Mesenchymal stem cell (in vitro differentiated cells and primary cell): ENCODE results near the gene IFFO2.

ENCODE experiments used
- DNase-seq: peaks from one replicate; pipeline ENCODE4 v3.0.0-alpha.2; 2013
- H2AFZ ChIP-seq: one replicate; pipeline ENCODE4 v1.6.1; 2013; ENCODE audit warnings: low read depth, mild to moderate bottlenecking, control low read depth, inconsistent platforms, low read length, moderate library complexity
- H2AK5ac ChIP-seq: 2 replicates; pipeline ENCODE4 v1.6.1; 2013; ENCODE audit warnings: low read length, moderate library complexity, mild to moderate bottlenecking, inconsistent platforms; ENCODE audit not compliant: severe bottlenecking
- H2BK120ac ChIP-seq: one replicate; pipeline ENCODE4 v1.6.1; 2013; ENCODE audit warnings: low read depth, mild to moderate bottlenecking, inconsistent platforms, low read length, moderate library complexity
- H2BK12ac ChIP-seq, 2 experiments: one replicate each; pipeline ENCODE4 v1.6.1; 2013; ENCODE audit warnings: inconsistent platforms in 2 of 2, low read length in 2 of 2, mild to moderate bottlenecking in 2 of 2, moderate library complexity in 2 of 2, control low read depth in 1 of 2
- H2BK15ac ChIP-seq: one replicate; pipeline ENCODE4 v1.6.1; 2013; ENCODE audit warnings: mild to moderate bottlenecking, low read depth, inconsistent platforms; ENCODE audit not compliant: poor library complexity, severe bottlenecking
- H2BK5ac ChIP-seq: 2 replicates; pipeline ENCODE4 v1.6.1; 2013; ENCODE audit warnings: low read depth, mild to moderate bottlenecking, low read length, control low read depth, inconsistent platforms; ENCODE audit not compliant: poor library complexity, severe bottlenecking
- H3K14ac ChIP-seq, 2 experiments: one replicate each; pipeline ENCODE4 v1.6.1; 2013; ENCODE audit warnings: inconsistent platforms in 2 of 2, low read length in 2 of 2, control low read depth in 1 of 2, mild to moderate bottlenecking in 1 of 2, moderate library complexity in 1 of 2
- H3K18ac ChIP-seq, 2 experiments: one replicate each; pipeline ENCODE4 v1.6.1; 2013; ENCODE audit warnings: inconsistent platforms in 2 of 2, low read length in 2 of 2, control low read depth in 1 of 2, low read depth in 1 of 2, mild to moderate bottlenecking in 1 of 2
- H3K23ac ChIP-seq, 2 experiments: one replicate each; pipeline ENCODE4 v1.6.1; 2013; ENCODE audit warnings: inconsistent platforms in 2 of 2, low read length in 2 of 2, mild to moderate bottlenecking in 2 of 2, moderate library complexity in 2 of 2, control low read depth in 1 of 2
- H3K27ac ChIP-seq: 2 replicates; pipeline ENCODE4 v1.5.1; 2013; ENCODE audit warnings: mild to moderate bottlenecking, moderate library complexity, low read length, control low read depth, inconsistent platforms; ENCODE audit not compliant: poor library complexity, severe bottlenecking
- H3K27me3 ChIP-seq, 2 experiments: 2 replicates each; pipeline versions ENCODE4 v1.6.1 to v1.7.0; 2013; ENCODE audit warnings: low read length in 2 of 2, mild to moderate bottlenecking in 2 of 2, moderate library complexity in 2 of 2, control low read depth in 1 of 2, inconsistent platforms in 1 of 2; ENCODE audit not compliant: control insufficient read depth in 1 of 2, insufficient read depth in 1 of 2
- H3K36me3 ChIP-seq, 2 experiments: 2 replicates each; pipeline versions ENCODE4 v1.6.1 to v1.7.0; 2013; ENCODE audit warnings: low read length in 2 of 2, control low read depth in 1 of 2, inconsistent platforms in 1 of 2, low read depth in 1 of 2, mild to moderate bottlenecking in 1 of 2; ENCODE audit not compliant: insufficient read depth in 2 of 2, control insufficient read depth in 1 of 2
- H3K4ac ChIP-seq, 2 experiments: one replicate each; pipeline ENCODE4 v1.6.1; 2013; ENCODE audit warnings: inconsistent platforms in 2 of 2, low read length in 2 of 2, mild to moderate bottlenecking in 2 of 2, moderate library complexity in 2 of 2, control low read depth in 1 of 2, low read depth in 1 of 2
- H3K4me1 ChIP-seq: 2 replicates; pipeline ENCODE4 v1.6.1; 2013; ENCODE audit warnings: low read depth, low read length, control low read depth; ENCODE audit not compliant: control insufficient read depth, insufficient read depth
- H3K4me2 ChIP-seq: 2 replicates; pipeline ENCODE4 v1.6.1; 2013; ENCODE audit warnings: low read length, mild to moderate bottlenecking, inconsistent platforms; ENCODE audit not compliant: poor library complexity, severe bottlenecking
- H3K4me3 ChIP-seq, 2 experiments: 2 replicates each; pipeline versions ENCODE4 v1.5.1 to v1.7.0; 2013; ENCODE audit warnings: low read length in 2 of 2, mild to moderate bottlenecking in 2 of 2, control low read depth in 1 of 2, low read depth in 1 of 2; ENCODE audit not compliant: insufficient read depth in 1 of 2
- H3K79me1 ChIP-seq: replicated peaks from 2 replicates; pipeline ENCODE4 v1.6.1; 2013; ENCODE audit warnings: mild to moderate bottlenecking, control low read depth, low read length, inconsistent platforms; ENCODE audit not compliant: poor library complexity, severe bottlenecking
- H3K9ac ChIP-seq: 2 replicates; pipeline ENCODE4 v1.7.0; 2013; ENCODE audit warnings: mild to moderate bottlenecking, low read length, moderate library complexity
- H3K9me3 ChIP-seq: 2 replicates; pipeline ENCODE4 v1.7.0; 2013; ENCODE audit warnings: mild to moderate bottlenecking, low read length; ENCODE audit not compliant: control insufficient read depth
- H4K8ac ChIP-seq: one replicate; pipeline ENCODE4 v1.6.1; 2013; ENCODE audit warnings: inconsistent platforms, mild to moderate bottlenecking, low read length, moderate library complexity
- H4K91ac ChIP-seq: one replicate; pipeline ENCODE4 v1.6.1; 2013; ENCODE audit warnings: mild to moderate bottlenecking, low read length, inconsistent platforms
- WGBS: methylation state at CpG from one replicate; pipeline ENCODE4 v1.1.7; 2013; ENCODE audit warnings: mixed read lengths; 5-methylcytosine and 5-hydroxymethylcytosine counted together

The IFFO2 gene

DNA sequence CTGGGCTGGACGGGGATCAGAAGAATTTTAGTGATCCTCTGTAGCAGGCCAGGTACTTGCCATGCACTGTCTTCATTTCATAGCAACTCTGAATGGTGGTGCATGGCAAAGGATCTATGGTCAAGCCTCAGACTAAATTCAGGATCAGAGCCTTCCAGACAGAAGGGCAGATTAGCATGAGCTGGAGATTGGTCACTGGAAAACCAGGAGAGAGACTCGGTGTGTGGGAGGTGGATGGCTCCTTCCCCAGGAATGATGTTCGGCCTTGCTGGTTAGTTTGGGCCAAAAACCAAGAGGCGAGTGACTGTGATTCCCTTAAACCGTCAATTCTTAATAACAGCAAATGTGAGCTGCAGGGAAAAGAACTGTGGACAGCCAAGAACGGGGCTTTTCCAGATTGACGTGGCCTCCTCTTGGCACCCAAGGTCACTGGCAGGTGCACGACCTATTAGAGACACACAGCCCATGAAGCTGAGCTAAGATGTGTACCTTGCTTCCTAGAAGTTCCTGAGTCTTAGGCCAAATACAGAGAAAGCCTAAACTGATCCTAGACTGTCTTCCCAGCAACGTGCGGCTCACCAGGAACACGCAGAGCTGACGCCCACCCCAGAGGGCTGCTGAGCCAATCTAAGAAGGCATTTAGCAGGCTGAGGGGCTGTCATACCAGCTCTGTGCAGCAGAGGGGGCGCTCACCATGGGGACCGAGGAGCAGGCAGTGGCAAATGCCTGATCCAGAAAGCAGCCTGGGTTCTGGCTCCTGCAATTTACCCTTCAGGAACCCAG is 72.6 kb downstream of the IFFO2 start:
- no peak overlapping the region for H3K4ac ChIP-seq
- H2AK5ac ChIP-seq, result no peak overlapping the region
- H3K9me3 ChIP-seq, result no peaks in the 10 kb centered on the region
- H3K18ac ChIP-seq, result no peak overlapping the region
- no peak overlapping the region for H3K27ac ChIP-seq
- no peaks in the 10 kb centered on the region for H3K27me3 ChIP-seq
- H3K4me3 ChIP-seq, result no peak overlapping the region
- no peak overlapping the region for H2BK120ac ChIP-seq
- H2AFZ ChIP-seq, result no peak overlapping the region
- no peaks in the 10 kb centered on the region for H3K79me1 ChIP-seq
- H2BK15ac ChIP-seq, result no peak overlapping the region
- H4K8ac ChIP-seq, result no peak overlapping the region
- WGBS, result 61% methylated on average over 14 of the region's 14 CpGs
- H2BK5ac ChIP-seq, result no peak overlapping the region
- H3K36me3 ChIP-seq, result peaks cover 6 to 54% of the 10 kb centered on the region in 2 experiments
- no peak overlapping the region for H3K4me2 ChIP-seq
- peak overlapping the region; percentile 39 for H3K9ac ChIP-seq
- no peak overlapping the region for H3K23ac ChIP-seq
- peaks cover 12% of the 10 kb centered on the region for H3K4me1 ChIP-seq
- peak; percentile 71 for DNase-seq
- H2BK12ac ChIP-seq, result no peak overlapping the region
- H3K14ac ChIP-seq, result no peak overlapping the region
- H4K91ac ChIP-seq, result no peak overlapping the region

DNA sequence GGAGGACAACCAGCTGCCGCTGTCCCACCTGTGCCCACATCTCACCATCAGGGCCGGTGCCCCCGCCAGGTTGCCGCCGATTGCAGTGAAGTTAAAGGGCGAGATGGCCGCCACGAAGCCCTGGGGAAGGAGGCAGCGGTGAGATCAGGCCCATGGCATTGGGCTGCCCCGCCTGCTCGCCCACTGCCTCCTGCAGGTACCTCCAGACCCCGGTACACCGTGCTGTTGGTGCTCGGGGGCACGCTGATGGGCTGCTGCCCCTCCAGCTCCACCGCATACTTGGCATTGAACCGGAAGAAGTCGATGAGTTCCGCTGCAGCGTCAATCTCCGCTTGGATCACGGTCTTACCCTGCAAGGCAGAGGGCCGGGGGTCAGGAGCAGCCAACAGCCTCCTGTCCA is 73.4 kb downstream of the IFFO2 start:
- Histone ChIP-seq H3K9me3 (no peaks in the 10 kb centered on the region), H3K27me3 (no peaks in the 10 kb centered on the region), H2BK15ac (no peak overlapping the region), H2BK120ac (no peak overlapping the region), H3K4ac (no peak overlapping the region), H3K79me1 (no peaks in the 10 kb centered on the region), H4K8ac (no peak overlapping the region), H3K18ac (no peak overlapping the region), H2BK12ac (no peak overlapping the region), H3K14ac (no peak overlapping the region), H2AFZ (no peak overlapping the region), H3K27ac (no peak overlapping the region), H2AK5ac (no peak overlapping the region), H3K36me3 (peaks cover 6 to 46% of the 10 kb centered on the region in 2 experiments), H3K9ac (no peak overlapping the region), H3K4me2 (no peak overlapping the region), H3K23ac (no peak overlapping the region), H4K91ac (no peak overlapping the region), H2BK5ac (no peak overlapping the region), H3K4me1 (peaks cover 12% of the 10 kb centered on the region), H3K4me3 (no peak overlapping the region)
- WGBS, result 93% methylated on average over 23 of the region's 23 CpGs
- no peak for DNase-seq

DNA sequence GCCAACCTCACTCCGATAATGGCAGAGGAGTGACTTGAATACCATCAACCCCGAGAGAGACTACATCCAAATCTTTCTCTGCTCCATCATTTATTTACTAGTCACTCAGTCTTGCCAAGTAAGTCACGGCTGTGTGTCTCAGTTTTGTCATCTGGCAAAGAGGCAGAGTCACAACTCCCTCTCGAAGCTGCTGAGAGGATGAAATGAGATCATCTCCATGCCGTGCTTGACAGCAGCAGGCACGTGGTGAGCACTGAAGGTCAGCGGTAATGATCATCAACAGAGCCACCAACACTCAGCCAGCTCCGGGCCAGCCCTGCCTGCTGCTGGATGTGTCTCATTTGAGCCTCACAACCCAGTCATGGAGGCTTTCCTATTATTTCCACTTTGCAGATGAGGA is 74.0 kb downstream of the IFFO2 start:
- H3K9ac ChIP-seq, result no peak overlapping the region
- H2BK120ac ChIP-seq, result no peak overlapping the region
- H3K27ac ChIP-seq, result no peak overlapping the region
- WGBS, result 80% methylated on average over 8 of the region's 8 CpGs
- no peak overlapping the region for H3K4ac ChIP-seq
- H3K27me3 ChIP-seq, result no peaks in the 10 kb centered on the region
- H3K4me2 ChIP-seq, result no peak overlapping the region
- H3K18ac ChIP-seq, result no peak overlapping the region
- H2BK5ac ChIP-seq, result no peak overlapping the region
- no peak overlapping the region for H2AK5ac ChIP-seq
- no peaks in the 10 kb centered on the region for H3K9me3 ChIP-seq
- H3K36me3 ChIP-seq, result peaks cover 6 to 45% of the 10 kb centered on the region in 2 experiments
- no peak overlapping the region for H3K23ac ChIP-seq
- no peak overlapping the region for H4K91ac ChIP-seq
- no peak overlapping the region for H2BK12ac ChIP-seq
- no peak overlapping the region for H2BK15ac ChIP-seq
- H4K8ac ChIP-seq, result no peak overlapping the region
- H3K4me3 ChIP-seq, result no peak overlapping the region
- H3K4me1 ChIP-seq, result peaks cover 12% of the 10 kb centered on the region
- no peak overlapping the region for H2AFZ ChIP-seq
- no peaks in the 10 kb centered on the region for H3K79me1 ChIP-seq
- no peak overlapping the region for H3K14ac ChIP-seq
- no peak for DNase-seq

DNA sequence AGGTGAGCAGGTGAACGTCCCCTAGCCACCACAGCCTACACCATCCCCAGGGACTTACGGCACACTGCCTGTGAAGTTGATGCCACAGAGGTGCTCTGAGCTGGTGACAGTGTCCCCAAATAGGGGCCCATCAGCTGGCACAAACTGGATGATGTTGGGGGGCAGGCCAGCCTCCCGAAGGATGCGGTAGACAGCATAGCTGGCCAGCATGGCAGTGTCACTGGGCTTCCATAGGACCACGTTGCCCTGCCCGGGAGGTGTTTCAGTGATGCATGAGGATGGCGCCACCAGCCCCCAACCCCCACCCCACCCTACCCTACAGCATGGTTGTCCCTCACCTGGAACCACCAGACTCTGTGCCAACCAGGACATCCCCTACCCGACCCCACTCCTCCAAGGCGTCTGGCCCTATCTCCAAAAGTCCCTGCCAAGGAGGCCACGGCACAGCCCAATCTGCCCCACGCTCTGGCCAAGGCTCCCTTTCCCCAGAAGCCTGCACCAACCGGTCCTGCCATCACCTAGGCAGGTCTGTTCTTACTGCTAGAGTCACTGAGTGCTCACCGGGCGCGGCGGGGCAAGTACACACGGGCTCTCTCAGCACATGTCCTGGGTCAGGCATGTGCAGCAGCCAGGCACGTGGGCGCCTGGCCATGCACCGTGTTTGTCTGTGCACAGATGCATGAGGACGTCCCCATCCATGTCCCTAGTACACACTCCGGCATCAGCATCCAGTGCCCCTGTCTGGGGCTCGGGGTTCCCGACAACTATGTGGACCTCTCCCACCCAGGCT is 74.6 kb downstream of the IFFO2 start:
- no peak overlapping the region for H2BK12ac ChIP-seq
- no peak overlapping the region for H2AK5ac ChIP-seq
- no peak overlapping the region for H4K91ac ChIP-seq
- H3K79me1 ChIP-seq, result no peaks in the 10 kb centered on the region
- no peak overlapping the region for H2AFZ ChIP-seq
- H3K27ac ChIP-seq, result no peak overlapping the region
- no peak overlapping the region for H3K4me3 ChIP-seq
- no peak overlapping the region for H3K4ac ChIP-seq
- H3K23ac ChIP-seq, result no peak overlapping the region
- no peak overlapping the region for H3K18ac ChIP-seq
- no peaks in the 10 kb centered on the region for H3K27me3 ChIP-seq
- peaks cover 7 to 49% of the 10 kb centered on the region in 2 experiments for H3K36me3 ChIP-seq
- no peak overlapping the region for H3K14ac ChIP-seq
- no peak overlapping the region for H3K9ac ChIP-seq
- H3K9me3 ChIP-seq, result no peaks in the 10 kb centered on the region
- H3K4me1 ChIP-seq, result peaks cover 12% of the 10 kb centered on the region
- no peak overlapping the region for H2BK15ac ChIP-seq
- H4K8ac ChIP-seq, result no peak overlapping the region
- WGBS, result 94% methylated on average over 24 of the region's 24 CpGs
- no peak overlapping the region for H2BK5ac ChIP-seq
- no peak overlapping the region for H2BK120ac ChIP-seq
- no peak for DNase-seq
- no peak overlapping the region for H3K4me2 ChIP-seq
